IPS-18c (cell line): ENCODE measurements around the gene TYW1B.
"Not testable (repeated sequence)": the region's sequence is repeated elsewhere in the genome, so short reads cannot be mapped to it uniquely, and the experiment has no call there.

Experiments
- H3K4me3 ChIP-seq: 2 replicates; pipeline ENCODE4 v1.7.0; 2013; ENCODE audit warnings: low read depth, mild to moderate bottlenecking, low read length, moderate library complexity; ENCODE audit not compliant: insufficient read depth
- H3K9me3 ChIP-seq: one replicate; pipeline ENCODE4 v1.6.1; 2013; ENCODE audit warnings: mild to moderate bottlenecking, low read length, moderate library complexity; ENCODE audit not compliant: control insufficient read depth, insufficient read depth

TYW1B gene

DNA sequence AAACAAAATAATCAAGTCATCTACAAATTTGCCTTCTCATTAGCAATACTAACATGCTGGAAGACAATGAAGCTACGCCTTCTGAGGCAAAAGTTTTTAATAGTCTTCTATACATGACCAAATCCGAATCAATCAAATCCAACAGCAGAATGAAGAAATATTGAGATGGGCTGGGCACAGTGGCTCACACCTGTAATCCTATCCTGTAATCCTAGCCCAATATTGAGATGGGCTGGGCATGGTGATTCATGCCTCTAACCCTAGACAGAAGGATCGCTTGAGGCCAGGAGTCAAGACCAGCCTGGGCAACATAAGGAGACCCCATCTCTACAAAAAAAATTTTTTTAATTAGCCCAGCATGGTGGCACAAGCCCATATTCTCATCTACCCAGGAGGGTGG lies 5.5 kb downstream of the TYW1B start:
- not testable (repeated sequence) for H3K9me3 ChIP-seq, H3K4me3 ChIP-seq

DNA sequence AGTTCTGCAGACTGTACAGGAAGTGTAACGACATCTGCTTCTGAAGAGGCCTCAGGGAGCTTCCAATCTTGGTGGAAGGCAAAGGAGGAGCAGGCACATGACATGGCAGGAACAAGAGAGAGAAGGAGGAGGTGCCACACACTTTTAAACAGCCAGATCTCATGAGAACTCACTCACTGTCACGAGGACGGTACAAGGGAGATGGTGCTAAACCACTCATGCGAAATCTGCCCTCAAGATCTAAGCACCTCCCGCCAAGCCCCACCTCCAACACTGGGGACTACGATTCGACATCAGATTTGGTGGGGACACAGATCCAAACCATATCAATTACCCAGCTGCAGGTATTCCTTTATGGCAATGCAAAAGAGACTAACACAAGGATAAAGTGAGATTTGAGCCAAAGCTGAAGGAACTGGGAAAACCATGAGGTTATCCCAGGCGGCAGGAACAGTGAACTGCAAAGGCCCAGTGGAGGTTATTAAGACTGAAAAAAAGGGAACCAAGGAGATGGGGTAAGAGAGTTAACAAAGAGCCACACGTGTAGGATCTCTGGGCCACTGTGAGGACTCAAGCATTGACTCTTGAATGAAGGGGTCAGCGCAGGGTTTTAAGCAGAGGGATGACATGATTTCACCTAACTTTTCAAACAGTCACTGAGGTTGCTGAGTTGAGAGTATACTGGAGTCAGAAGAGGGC lies 9.2 kb downstream of the TYW1B start:
- not testable (repeated sequence) for H3K9me3 ChIP-seq, H3K4me3 ChIP-seq

DNA sequence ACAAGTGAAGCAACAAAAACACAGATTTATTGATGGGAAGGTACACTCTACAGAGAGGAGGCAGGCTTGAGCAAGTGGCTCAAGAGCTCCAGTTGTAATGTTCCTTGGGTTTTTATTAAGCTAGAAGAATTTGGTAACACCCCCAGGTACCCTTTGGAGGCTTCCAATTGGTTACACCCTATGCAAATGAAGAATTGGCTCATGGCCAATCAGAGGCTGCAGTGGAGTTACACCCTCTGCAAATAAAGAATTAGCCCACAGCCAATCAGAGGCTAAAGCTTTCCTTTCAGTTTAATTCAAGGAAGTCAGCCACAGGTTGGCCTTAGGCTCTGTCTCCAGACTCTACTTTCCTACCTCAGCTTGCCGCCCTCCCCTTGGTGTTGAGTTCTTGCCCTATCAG lies 10.3 kb downstream of the TYW1B start:
- H3K4me3 ChIP-seq, H3K9me3 ChIP-seq: not testable (repeated sequence)

DNA sequence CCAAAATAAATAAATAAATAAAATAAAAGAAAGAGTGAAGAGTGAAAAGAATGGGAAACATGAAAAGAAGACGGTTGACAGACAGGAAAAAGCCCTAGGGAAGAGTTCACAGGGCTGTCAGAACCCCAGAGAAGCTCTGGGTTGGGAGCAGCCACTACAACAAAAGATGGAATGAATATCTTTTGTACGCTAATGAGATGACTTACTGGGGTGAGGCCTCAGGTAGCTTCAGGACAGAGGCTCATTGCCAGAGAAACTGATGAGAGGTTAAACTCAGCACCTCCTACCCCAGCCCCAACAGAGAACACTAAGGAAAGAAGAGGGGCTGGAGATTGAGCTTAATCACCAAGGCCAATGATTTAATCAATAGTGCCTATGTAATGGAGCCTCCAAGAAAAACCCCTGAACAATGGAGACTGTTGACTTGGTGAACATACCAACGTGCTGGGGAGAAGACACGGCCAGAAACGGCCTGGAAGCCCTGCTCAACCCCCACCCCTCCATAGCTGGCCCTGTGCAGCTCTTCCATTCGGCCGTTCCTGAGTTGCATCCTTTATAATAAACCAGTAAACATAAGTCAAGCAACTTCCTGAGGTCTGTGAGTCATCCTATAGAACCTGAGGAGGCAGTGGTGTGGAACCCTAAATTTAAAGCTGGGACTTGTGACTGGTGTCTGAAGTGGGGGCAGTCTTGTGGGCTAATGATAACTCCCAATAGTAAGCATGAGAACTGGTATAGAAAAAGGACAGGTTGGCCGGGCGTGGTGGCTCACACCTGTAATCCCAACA lies 11.4 kb downstream of the TYW1B start:
- not testable (repeated sequence) for H3K9me3 ChIP-seq, H3K4me3 ChIP-seq

DNA sequence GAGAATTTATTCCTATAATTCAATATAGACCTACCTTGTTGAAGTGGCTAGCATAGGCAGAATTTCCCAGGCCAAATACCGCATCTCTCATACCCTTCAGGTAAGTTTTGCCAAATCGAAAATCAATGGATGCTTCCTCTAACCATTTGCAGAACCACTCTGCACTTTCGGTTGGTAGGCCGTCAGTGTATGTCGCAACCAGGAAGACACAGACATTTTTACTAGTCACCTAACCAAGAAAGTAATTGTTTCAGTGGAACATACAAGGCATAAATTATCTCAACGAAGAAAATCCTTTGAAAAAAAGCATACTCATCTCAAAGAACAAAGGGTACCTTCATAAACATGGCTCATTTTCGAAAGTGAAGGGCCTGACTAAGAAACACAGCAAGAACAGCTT lies 17.6 kb downstream of the TYW1B start:
- H3K4me3 ChIP-seq, result not testable (repeated sequence)

DNA sequence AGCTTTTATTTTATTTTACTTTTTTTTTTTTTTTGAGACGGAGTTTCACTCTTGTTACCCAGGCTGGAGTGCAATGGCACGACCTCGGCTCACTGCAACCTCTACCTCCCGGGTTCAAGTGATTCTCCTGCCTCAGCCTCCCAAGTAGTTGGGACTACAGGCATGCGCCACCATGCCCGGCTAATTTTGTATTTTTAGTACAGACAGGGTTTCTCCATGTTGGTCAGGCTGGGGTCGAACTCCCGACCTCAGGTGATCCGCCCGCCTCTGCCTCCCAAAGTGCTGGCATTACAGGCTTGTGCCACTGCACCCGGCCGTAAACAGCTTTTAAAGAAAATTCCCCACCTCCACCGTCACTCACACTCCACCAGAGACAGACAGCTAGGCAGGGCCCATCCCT lies 19.5 kb downstream of the TYW1B start:
- H3K9me3 ChIP-seq, H3K4me3 ChIP-seq: not testable (repeated sequence)

More for the DNA sequence above, 17.6 kb downstream of the TYW1B start:
- not testable (repeated sequence) for H3K9me3 ChIP-seq

DNA sequence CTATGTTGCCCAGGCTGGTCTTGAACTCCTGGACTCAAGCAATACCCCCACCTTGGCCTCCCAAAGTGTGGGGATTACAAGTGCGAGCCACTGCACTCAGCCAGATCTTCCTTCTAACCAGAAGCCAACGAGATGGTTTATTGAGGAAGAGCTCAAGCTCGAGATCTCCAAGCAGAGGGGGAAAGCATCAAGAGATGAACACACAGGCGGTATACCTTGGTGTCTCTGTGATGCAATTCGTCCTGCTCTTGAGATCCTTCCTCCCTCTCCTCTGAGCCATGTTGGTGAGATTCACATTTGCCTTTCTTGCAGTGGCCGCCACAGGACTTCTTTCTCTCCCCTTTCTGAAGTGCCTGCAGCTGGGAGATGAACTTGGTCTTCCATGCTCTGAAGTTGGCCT lies 21.1 kb downstream of the TYW1B start:
- not testable (repeated sequence) for H3K9me3 ChIP-seq, H3K4me3 ChIP-seq

DNA sequence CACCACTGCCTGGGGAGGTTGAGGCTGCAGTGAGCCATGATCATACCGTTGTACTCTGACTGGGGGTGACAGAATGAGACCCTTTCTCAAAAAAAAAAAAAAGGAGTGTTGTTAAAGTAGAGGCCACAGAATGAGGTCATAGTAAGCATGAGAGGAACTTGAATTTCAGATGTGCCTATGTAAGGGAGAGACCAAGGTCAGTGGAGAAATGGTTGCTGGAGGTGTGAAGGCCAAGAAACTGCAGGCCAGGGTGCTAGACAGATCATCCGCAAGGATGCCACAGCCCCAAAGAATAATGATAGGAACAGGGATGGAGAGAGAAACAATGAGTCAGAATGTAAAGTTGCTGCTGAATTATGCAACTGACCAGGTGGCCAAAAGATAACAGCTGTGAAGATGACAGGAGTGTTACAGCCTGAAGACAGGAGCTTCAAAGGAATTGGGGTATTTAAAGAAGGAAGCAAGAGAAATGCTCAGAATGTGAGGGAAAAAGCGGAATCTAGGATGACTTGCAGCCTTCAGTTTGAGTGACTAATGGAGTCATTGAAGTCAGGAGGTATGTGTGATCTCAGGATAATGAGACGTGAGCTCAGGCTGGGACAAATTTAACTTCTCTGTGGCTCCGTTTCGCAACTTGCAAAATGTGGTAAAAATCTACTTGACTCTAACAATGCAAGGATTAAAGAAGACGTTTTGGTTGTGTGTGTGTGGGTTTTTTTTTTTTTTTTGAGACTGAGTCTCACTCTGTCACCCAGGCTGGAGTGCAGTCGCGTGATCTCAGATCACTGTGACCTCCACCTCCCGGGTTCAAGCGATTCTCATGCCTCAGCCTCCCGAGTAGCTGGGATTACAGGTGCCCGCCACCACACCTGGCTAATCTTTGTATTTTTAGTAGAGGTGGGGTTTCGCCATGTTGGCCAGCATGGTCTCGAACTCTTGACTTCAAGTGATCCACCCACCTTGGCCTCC lies 22.2 kb downstream of the TYW1B start:
- Histone ChIP-seq H3K4me3 (no peak overlapping the region), H3K9me3 (no peaks in the 10 kb centered on the region)

DNA sequence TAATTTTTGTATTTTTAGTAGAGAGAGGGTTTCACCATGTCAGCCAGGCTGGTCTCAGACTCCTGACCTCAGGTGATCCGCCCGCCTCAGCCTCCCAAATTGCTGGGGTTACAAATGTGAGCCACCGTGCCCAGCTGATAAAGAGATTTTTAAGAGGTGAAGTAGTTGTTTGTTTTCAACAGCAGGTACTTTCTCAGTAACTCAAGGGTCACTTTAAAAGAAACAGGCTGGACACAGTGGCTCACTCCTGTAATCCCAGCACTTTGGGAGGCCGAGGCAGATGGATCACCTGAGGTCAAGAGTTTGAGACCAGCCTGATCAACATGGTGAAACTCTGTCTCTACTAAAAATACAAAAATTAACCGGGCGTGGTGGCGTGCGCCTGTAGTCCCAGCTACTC lies 24.2 kb downstream of the TYW1B start:
- H3K4me3 ChIP-seq, H3K9me3 ChIP-seq: not testable (repeated sequence)

DNA sequence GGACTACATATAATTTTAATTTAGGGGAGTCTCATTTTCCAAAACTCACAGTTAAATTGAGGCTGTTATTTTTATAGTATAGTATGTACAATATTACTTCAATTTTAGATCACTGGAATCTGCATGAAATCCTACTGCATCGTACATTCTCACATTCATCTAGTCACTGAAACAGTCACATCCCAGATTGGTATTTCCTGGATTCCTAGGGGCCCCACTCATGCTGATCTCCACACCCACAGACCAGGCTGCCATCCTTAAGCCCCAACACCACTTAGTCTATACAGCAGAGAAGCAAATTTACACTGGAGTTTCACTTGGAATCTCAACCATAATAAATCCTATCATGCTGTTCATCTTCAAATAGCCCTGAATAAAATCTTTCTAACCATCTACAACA lies 26.4 kb downstream of the TYW1B start:
- H3K9me3 ChIP-seq, H3K4me3 ChIP-seq: not testable (repeated sequence)

DNA sequence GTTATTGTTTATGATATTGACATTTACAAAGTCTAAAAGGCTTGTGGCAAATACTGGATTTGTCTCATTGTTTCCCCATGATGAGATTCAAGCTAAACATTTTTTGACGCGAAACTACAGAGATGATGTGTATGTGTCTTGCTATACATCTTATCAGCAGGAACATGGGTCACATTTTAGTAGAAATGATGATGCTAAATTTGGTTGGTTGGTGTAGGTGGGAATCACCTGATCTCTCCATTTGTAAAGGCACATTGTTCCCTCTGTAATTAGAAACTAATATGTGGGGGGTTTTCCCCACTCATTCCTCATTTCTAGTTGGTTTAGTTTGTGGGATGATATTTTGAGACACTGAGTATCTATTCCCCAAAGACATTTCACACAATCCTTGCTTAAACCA lies 32.6 kb downstream of the TYW1B start:
- not testable (repeated sequence) for H3K9me3 ChIP-seq, H3K4me3 ChIP-seq

DNA sequence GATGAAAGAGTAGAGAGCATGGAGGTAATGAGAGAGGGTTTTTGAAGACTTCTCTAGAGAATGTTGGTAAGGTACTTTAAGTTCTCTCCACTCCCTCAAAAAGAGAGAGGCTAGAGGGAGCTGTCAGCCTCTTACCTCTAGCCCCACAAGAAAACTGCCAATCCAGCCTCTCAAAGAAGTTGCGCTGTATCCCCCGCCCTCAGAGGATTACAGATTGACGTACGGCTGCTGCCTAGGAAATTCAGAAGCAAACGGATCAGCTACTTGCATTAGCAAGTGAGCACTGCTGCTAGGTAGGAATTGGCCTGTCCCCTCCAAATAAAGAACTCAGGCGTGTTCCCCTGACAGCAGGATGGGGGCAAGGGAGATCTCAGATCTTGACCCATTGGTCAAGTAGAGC lies 34.2 kb downstream of the TYW1B start:
- no peak overlapping the region for H3K4me3 ChIP-seq
- no peaks in the 10 kb centered on the region for H3K9me3 ChIP-seq

DNA sequence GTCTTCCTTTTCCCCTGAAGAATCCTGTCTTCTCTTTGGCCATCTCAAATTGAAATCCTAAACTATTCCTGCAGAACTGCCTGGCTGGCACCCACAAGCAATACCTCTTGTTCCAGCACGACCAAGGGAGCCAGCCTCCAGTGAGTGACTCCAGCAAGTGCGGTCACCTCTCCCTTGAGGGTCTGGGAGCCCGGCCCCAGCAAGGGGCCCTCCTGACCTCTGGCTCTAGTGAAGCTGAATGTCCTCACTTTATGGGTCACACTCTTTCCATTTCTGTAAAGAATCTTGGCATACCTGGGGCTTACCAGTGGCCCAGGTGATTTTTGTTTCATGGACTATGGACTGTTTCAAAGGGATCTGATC lies 37.3 kb downstream of the TYW1B start:
- H3K9me3 ChIP-seq, H3K4me3 ChIP-seq: not testable (repeated sequence)

DNA sequence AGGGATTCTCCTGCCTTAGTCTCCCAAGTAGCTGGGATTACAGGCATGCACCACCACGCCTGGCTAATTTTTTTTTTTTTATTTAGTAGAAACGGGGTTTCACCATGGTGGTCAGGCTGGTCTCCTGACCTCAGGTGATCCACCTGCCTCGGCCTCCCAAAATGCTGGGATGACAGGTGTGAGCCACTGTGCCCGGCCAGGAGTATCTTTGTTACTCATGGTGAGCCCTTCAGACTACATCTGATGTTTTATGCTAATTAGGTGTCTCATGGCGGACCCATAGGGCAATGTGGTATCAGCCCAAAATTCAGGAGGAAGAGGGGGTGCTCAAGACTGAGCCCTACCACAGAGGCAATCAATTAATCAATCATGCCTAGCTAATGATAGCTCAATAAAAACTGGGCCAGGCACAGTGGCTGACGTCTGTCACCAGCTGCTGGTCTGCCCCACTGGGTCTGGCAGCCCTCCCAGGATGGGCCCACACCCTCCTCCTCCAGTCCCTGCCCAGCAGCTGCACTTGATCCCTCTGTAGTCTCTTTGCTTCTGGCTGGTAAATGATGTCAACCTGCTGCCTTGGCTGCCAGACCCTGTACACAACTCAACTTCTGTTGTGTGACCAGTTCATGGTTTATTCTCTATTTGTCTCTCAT lies 37.8 kb downstream of the TYW1B start:
- H3K4me3 ChIP-seq, H3K9me3 ChIP-seq: not testable (repeated sequence)

DNA sequence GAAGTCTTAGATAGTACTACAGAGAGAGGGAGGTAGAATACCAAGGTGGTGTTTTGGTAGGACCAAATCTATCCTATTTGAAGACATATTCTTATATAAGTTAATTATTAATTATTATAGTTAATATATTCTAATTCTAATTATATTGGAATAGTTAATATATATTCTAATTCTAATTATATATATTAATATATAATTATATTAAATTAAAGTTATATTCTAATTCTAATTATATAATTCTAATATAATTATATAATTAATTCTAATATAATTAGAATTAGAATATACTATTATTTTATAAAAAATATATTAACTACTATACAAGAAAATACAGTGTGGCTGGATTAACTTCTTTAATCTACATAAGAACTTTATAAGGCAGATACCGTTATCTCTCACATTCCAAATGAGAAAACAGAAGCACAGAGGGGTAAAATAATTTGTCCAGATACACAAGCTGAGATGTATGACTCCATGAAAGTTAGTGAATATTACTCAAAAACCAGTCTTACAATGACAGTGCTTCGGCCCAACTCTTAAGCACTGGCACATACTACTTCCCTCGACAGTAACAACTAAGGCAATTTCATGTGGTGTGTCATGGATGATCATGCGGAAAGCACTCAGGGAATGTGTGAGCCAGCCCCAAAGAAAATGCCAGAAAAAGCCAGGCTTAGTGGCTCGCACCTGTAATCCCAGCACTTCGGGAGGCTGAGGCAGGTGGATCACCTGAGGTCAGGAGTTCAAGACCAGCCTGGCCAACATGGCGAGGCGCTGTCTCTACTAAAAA lies 42.6 kb downstream of the TYW1B start:
- Histone ChIP-seq H3K4me3 (no peak overlapping the region), H3K9me3 (no peaks in the 10 kb centered on the region)

DNA sequence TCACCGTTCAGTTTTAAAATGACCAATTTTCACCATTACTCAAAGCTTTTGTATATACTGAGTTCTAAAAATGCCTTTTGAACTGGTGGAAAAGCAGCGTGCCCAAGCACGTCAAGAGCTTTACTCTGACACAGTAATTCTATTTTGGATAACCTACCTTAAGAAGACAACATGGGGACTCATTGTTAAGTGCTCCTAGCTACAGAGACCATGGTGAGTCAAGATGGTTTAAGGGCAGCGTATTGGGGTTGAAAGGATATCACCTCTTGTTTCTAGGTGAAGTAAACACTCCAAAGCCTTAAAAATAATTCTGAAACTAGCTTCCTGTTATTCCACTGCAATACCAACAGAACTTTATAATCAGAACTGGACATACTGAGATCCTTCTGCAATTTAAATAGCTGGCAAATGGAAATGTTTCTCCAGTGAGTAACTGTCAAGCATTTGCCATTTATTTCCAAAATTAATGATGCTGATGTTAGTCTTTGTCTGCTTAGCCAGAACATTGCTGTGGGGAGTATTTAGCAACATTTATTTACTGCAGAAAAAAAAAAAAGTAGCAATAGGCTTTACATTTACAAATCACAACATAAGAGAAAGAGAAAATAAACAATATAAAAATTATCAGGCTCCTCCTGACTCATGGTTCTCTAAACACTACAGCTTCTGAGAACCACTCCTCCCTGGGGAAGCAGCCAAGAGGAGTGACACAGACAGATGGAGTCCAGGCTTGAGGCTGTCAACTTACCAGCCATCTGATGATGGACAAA lies 44.2 kb downstream of the TYW1B start:
- H3K9me3 ChIP-seq, H3K4me3 ChIP-seq: not testable (repeated sequence)
